HG03558 (cell line): ENCODE measurements around the gene DNAH10.

Experiments
- ATAC-seq: cut with Tn5 transposase; IDR thresholded peaks from one replicate; pipeline ENCODE4 v1.9.1; 2021; ENCODE audit warnings: moderate number of reproducible peaks; ENCODE audit not compliant: unreplicated experiment; ENCODE audit errors: extremely low read depth

Gene DNAH10

DNA sequence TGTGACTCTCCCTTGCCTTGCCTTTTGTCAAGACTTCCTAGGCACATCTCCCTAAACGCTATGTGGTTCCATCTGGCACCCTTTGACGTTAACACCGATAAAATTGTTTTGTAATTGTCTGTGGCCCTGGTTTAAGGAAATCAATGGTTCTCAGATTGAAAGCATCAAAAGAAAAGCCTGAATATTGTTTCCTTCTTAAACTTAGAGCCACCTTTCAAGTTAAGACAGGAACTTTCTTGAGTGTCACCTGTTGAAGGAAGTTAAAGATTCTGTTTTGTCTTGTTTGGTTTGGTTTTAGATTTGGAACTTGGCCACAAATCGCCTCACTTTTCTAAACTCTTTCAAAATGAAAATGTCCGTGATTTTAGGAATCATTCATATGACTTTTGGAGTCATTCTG, 14.8 kb upstream of the DNAH10 start:
- ATAC-seq, result no peak

DNA sequence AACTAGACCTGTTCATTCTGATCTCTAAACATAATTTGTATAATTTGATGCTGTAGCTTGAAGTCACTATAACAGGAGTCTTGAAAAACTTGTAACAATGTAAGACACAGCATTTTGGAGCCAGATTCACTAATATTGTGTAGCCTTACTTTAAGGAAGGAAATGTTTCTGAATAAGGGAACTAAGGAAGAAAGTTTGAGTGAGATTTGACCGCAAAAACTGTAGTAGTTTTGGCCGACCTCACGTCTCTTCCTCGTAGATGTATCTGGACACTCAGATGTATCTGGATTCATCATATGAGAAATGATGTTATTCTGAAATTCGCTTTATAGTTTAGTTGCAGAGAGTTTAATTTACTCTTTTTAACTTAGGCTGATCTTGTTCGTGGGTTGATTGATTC, 13.9 kb upstream of the DNAH10 start:
- no peak for ATAC-seq

DNA sequence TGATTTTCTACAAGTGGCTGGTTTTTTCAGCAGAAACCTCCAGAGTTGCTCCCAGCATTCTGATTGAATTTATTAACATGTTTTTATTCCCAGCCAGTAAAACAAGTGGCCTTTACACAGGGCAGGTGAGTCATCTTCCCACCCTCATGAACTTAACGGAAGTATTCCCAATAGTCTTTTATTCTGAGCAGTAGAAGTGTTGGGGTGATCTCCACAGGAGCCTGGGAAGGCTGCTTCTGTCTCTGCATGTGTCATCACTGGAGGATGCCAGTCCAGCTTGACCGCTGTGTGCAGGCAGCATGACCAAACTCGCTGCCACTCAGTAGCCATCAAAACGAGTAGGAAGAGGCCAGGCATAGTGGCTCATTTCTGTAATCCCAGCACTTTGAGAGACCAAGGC, 13.4 kb upstream of the DNAH10 start:
- no peak for ATAC-seq

DNA sequence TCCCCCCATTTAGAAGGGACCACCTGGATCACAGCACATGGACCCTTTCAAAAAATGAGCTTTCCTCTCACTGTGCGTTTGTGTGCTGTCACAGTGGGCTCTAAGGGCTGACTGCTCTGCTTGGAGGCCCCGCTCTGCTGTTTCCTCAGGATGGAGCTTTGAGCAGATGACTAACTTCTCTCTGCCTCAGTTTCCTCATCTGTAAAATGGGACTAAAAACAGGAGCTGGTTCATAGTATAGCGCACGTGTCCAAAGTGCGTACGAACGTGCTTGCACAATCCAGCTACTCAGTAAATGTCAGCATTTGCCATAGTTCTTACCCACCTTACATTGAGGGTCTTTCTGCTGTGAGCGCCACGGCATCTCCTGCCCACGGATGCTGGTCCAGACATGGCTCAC, 12.7 kb upstream of the DNAH10 start:
- ATAC-seq, result no peak

DNA sequence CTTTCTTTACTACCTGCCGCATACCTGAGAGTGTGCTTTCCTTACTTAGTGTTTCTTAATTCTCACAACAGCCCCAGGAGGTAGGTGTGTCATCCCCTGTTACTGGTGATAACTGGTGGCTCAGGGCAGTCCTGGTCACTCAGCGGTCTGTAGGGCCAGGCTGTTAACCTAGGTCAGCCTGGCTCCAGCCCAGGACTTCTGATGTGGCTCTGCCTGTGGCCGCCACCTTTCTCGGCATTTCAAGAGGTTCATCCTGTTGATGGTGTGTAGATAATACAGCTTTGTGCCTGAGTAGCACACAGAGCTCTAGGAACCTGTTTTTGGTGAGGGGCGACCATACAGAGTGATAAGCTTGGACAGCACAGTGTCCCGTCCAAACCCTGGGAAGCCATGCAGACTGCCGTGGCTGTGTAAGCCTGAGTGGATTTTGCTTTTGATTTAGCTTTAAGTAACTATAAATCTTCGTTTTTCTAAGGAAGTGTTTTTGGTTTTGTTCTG, 11.9 kb upstream of the DNAH10 start:
- no peak for ATAC-seq

DNA sequence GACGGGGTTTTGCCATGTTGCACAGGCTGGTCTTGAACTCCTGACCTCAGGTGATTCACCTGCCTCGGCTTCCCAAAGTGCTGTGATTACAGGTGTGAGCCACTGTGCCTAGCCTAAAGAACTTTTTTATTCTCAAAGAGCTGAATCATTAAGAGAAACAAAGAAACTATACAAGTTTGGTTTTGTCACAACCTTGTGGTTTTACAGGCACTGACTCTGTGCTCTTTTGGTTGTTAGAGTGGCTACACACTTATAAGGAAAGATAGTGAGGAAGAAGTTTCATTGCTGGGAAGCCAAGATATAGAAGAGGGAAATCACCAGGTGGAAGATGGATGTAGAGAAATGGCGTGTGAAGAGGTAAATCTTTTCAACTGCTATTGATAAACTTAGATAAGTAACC, 10.1 kb upstream of the DNAH10 start:
- ATAC-seq, result no peak

DNA sequence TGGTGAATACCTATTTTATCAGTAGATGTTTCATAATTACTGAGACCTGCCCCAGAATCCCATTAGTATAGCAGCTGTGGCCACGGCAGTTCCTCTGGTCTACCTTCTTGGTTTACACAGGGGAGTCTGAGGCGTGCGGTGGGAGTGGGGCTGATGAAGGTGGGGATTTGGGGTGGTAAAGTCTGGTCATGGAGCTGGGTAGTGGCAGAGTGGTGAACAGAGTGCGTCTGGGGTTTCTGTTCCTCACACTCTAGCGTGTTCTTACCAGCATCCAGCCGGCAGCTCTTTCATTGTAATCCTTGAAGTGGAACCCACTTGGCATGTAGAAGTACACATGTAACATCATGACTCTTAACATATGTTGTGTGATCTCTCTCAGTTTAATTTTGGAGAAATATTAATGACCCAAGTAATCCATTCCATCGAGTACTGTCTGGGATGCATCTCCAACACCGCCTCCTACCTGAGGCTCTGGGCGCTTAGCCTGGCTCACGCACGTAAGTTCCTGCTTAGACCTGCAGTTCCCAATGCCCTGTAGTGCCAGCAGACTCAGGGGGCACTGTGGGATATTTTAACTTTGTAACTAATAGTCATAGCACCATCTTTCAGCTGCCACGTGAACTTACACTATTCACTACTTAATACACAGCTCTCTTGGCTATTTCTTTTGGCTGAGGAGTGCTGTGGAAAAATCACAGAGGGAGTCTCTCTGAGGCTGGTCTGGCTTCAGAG, 7.9 kb upstream of the DNAH10 start:
- no peak for ATAC-seq

DNA sequence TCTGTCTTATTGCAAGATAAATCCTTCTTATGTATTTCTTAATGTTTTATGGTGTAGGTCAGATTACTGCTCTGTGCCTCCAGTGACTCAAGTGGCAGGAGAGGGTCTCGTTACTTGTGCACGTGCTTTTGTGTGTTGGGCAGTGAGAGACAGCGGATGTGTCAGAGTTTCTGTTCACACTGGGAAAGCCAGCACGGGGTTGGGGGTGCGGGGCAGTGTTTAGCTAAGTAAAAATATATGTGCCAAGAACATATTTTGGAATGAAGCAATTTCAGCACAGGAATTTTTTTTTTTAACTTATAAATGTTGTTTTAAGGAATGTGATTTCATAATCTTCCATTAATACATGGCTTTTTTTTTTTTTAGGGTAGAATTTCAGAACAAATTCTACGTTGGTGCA, 4.5 kb upstream of the DNAH10 start:
- no peak for ATAC-seq

DNA sequence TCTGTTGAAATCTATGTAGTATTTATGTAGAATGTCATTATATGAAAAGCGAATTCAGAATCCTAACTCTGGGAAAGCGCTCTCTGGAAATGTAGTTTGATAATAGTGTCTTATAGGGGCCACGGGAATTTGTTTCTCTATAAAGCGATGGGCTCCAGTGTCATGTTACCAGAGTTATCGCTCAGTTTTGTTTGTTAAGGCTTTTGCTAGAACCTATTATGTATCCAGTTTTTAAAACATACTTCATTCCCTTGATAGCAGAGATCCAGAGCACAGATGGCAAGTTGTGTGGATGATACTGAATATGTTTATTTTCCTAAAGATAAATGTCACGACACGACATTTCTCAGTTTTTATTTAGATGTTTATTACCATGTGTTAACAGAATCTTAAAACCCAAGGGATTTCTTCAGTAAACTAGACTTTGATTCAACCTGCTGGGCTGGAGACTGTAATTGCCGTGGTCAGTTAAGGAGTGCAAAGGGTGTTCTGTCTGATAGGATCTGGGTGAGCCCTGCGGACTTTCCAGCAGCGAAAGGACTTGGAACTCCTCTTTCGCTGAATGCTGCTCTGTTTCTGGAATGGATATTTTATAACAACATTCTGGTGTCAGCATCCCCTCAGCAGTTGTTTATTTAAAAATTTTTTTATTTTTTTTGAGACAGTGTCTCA, 1.7 kb upstream of the DNAH10 start:
- no peak for ATAC-seq

DNA sequence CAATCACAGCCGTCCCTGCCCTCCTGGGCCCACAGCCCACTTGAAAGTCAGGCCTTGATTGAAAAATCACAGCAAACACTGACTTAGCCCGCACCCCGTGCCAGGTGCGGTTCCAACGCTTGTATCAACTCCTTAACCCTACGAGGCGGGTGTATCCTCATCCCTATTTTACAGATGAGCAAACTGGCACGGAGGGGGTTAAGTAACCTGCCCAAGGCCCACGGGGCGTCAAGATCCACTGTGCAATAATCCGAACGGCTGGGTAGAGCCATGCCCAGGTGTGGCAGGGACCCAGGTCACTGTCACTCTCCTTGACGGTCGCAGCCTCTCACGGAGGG, 583 bp downstream of the DNAH10 start:
- no peak for ATAC-seq

DNA sequence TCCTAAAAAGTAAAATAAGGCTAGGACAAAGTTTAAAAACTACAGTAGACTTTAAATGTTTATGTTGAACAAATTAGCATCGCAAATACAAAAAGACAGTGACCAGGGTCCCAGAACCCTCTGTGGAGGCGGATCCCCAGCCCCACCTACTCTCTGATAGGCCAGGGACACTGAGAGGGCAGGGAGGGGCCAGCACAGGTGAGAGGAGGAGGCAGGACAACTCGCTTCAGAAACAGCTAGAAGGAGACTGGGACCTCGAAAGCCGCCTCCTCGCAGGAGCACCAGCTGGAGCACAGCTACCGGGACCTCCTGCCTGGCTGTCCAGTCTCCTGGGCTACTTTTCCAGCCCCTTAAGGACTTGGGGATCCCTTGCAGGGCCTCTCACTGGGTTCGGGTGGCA, 992 bp downstream of the DNAH10 start:
- no peak for ATAC-seq

DNA sequence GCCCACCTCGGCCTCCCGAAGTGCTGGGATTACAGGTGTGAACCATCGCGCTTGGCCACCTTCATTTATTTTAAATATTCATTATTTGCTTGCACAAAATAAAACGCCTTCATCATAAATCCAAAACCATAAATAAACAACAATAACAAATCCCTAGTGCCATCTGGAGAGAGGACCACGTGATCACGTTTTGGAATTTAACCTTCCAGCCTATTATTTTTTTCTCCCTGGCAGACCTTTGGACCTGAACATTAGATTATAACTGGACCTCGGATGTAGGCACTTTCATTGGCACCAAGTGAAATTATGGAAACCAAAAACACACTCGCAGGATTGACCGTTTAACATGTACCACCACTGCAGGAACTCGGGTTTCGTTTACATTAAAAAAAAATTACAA, 2.0 kb downstream of the DNAH10 start:
- no peak for ATAC-seq

DNA sequence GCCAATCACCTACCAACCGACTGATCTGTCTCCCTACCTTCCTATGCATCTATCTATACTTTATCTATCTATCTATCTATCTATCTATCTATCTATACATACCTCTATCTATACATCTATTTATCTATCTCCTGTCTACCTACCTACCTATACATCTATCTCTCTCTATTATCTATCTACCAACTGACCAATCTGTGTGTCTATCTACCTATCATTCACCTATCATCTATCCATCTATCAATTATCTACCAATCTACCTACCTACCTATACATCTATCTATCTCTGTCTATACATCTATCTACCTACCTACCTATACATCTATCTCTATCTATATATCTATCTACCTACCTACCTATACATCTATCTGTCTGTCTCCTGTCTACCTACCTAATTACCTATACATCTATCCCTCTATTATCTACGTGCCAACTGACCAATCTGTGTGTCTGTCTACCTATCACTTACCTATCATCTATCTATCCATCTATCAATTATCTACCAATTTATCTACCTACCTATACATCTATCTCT, 3.5 kb downstream of the DNAH10 start:
- no peak for ATAC-seq

DNA sequence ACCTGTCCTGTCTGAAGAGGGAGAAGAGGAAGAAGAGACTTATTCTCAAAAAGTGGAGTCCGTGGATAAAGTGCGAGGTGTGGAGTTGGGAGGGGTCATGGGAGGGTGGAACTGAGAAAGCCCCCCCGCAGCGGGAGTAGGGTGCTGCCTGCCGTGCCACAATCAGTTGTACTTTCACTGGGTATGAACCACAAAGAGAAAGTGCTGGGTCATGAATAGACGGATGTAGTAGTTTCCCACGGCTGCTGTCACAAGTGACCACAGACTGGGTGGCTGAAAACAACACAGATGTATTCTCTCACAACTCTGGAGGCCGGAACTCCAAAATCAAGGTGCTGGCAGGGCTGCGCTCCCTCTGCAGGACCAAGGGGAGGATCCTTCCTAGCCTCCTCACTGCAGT, 5.5 kb downstream of the DNAH10 start:
- no peak for ATAC-seq

DNA sequence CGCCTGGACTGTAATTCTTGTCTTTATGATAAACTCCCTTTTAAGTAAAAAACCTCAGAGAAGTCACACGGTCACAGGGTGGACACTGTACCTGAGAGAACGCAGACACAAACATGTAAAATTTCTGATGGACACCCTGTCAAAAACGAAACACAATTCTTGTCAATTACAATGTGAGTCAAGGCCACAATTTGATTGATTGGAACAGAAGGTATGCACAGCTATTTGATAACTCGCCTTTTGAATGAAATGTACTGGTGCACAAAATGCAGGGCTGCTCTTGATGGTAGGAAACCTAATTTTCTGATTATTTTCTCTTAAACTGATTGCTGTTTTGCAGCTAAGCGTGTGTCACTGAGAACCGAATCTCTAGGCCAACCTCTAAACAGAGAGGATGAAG, 9.2 kb downstream of the DNAH10 start:
- ATAC-seq, result no peak

DNA sequence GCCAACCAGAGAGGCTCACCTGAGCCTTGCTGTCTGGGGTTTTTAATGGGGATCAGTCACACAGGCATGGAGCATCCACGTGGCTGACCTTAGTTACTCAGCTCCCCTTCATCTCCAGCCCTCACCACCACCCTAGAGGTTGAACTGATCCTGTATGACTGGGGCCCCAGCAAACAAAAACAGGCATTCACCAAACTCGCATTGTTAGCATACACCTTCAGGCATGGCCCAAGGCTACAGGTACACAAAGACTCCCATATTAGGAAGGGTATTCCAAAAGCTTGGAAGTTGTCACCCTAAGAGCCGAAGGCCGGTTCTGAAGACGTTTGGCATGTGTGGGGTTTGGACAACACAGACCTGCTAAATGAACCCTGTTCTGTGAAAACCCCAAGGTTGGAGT, 10.0 kb downstream of the DNAH10 start:
- no peak for ATAC-seq

DNA sequence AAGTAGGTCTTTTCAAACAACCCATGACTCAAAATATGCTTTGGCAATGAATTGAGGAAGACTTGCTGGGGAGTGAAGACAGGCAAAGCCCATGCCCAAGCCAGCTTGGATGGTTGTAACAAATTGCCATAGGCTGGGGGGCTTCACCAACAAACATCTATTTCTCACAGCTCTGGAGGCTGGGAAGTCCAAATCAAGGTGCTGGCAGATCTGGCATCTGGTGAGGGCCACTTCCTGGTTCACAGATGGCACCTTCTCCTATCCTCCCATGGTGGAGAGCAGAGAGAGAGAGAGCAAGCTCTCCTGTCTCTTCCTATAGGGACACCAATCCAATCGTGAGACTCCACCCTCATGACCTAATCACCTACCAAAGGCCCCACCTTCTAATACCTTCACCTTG, 11.3 kb downstream of the DNAH10 start:
- ATAC-seq, result no peak

DNA sequence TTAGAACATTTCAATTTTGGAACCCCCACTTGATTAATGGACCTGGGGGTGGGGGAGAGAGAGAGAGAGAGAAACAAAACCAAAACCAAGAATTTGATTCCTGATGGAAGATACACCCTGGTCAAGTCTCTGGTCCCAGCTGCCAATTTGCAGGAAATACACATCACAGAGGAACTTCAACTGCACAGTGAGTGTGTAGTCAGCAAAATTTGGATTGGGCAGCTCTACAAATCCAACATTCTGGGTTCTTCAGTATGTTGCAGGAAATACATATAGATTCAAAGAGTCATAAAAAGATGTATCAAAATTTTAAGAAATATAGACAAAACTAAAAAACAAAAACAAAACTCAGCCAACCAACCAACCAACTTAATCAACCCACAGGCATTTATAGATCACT, 17.4 kb downstream of the DNAH10 start:
- ATAC-seq, result no peak

DNA sequence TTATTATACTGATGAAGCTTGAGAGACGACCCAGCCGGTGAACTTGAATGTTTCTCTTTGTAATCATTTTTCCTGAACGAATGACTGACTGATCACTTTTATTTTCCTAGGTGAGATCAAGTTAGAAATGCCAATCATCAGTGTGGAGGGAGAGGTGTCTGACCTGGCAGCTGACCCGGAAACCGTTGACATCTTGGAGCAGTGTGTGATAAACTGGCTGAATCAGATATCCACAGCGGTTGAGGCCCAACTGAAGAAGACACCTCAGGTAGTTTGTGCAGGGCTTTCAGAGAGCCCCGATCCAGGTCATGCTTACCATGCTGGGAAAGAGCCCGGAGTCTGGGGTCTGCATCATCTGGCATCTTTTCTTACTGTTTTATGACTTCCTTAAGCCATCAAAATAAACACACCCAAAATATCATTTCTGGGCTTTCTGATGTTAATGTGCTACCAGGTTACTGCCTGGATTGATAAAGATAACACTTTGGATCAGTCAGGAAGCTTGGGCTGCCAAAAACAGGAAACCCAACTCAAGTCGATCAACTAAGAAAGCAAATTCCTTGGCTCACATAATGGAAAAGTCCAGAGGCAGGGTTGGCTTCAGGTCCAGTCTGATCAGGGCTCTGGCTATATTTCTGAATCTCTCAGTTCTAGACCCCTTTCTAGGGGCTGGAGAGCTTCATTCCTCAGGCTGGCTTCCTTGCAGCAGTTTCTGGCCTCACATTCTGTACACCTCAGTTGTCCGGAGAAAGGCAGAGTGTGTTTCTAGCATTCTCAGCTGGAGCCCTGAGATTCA, 21.1 kb downstream of the DNAH10 start:
- no peak for ATAC-seq

DNA sequence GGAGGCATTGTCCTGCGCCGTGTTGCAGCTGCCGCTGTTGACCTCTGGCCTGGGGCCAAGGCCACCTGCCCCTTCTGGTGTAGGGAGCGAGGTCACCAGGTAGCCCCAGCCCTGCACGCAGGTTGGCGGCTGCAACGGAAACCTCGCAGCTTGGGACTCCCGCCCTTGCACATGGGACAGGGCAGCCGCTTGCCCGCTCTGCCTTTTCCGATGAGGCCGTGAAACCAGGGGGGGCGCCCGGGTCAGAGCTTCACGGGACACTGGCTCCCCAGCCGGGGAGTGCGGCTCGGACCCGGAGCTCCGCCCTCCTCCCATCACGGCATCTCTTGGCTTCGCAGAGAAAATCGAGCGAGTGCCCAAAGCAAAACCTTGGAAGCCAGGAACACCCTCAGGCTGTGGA, 25.4 kb downstream of the DNAH10 start:
- ATAC-seq, result no peak

DNA sequence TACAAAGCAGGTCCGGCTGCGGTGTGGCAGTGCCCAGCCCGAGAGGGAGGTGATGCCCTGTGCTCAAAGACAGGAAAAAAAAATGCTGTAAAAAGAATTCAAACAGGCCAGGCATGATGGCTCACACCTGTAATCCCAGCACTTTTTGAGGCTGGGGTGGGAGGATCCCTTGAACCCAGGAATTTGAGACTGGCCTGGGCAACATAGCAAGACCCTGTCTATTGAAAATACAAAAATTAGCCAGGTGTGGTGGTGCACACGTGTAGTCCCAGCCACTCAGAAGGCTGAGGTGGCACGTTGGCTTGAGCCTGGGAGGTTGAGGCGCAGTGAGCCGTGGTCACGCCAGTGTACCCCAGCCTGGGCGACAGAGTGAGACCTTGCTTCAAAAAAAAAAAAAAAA, 26.4 kb downstream of the DNAH10 start:
- ATAC-seq, result no peak
